ENCODE data around the gene ETFA. TPM values are rescaled to one million over a fixed set of nuclear protein-coding genes. Genes with fewer than 3 reads are reported as not detected.

ETFA gene
- total and polyA plus RNA-seq, 9 of the 15 experiments (the other 6 are each of a cell fraction or from before 2014, with no cell fraction given) = 130 to 543 (median 232) TPM

DNA sequence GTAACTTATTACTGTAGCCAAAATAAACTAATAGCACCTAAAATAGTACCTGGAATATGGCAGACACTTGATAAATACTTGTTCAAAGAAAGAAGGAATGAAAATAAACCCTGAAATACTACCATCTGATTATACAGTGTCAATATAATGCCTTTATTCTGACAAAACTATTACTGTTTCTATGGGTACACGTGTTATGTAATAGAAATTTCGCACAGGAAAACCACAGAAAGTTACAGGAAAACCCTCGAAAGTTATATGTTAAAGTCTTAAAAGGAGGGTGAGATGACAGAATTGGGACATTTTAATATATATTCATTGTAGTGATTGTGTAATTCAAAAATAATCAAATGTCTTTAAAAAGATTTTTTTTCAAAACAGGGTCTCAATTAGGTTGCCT, 28.8 kb downstream of the ETFA start:
- peak; percentile 35; the same call in 1 of the 2 replicates for TF ChIP-seq CEBPB (tag; IDR thresholded peaks at IDR 0.05)
- no peak for TF ChIP-seq RBM22 (IDR thresholded peaks at IDR 0.05; ENCODE audit: low read depth, low read length, poor library complexity, severe bottlenecking)
- no peak for TF ChIP-seq ZNF165 (CRISPR knock-in tag; IDR thresholded peaks at IDR 0.05; ENCODE audit: borderline replicate concordance)
- FAIRE-seq = no peak
- no TSS peak for BruUV-seq (replicated peaks)
- intact Hi-C loops (cut with micrococcal nuclease) = no loop called here
- Histone ChIP-seq H3K9ac (ENCODE audit: insufficient read depth in 1 of 2, low read depth in 2 of 2, low read length in 2 of 2) (no peak overlapping the region), H3K27ac (ENCODE audit: extremely low read depth, low read depth, low read length) (no peak overlapping the region), H2AFZ (ENCODE audit: low read depth, low read length) (no peak overlapping the region), H3K4me3 (no peak overlapping the region), H4K20me1 (replicated peaks; ENCODE audit: control insufficient read depth, insufficient read depth, low read length) (0 out of 2 replicates have a peak, but pooled peaks cover 2% of the 10 kb centered on the region), H3K9me1 (ENCODE audit: control insufficient read depth, insufficient read depth, low read length) (no peaks in the 10 kb centered on the region), H3K27me3 (ENCODE audit: control insufficient read depth in 2 of 2, insufficient read depth in 2 of 2, low read length in 2 of 2) (no peaks in the 10 kb centered on the region), H3K79me2 (ENCODE audit: control insufficient read depth, insufficient read depth, low read length) (no peaks in the 10 kb centered on the region), H3K4me2 (ENCODE audit: insufficient read depth, low read length) (no peak overlapping the region), H3K36me3 (ENCODE audit: control insufficient read depth, insufficient read depth, low read length) (peaks cover 87% of the 10 kb centered on the region), H3K9me3 (replicated peaks; ENCODE audit: control insufficient read depth, insufficient read depth, low read depth, low read length) (no peaks in the 10 kb centered on the region), H3K4me1 (replicated peaks in 1 of 2; ENCODE audit: control insufficient read depth in 2 of 2, insufficient read depth in 2 of 2, low read length in 2 of 2) (no peaks in the 10 kb centered on the region)
- no peak for DNase-seq (ENCODE audit: extremely low read depth in 1 of 4, low spot score in 3 of 4)
- CTCF ChIA-PET (ENCODE audit: low intra/inter-chr PET ratio) = no interaction called here
- in situ Hi-C loops (cut with MboI) = no loop called here
- POLR2A ChIA-PET = no interaction called here
- ATAC-seq = no peak
- 56% methylated on average over 3 of the region's 3 CpGs for WGBS (ENCODE audit: insufficient coverage, low coverage, missing lambda C conversion rate)

DNA sequence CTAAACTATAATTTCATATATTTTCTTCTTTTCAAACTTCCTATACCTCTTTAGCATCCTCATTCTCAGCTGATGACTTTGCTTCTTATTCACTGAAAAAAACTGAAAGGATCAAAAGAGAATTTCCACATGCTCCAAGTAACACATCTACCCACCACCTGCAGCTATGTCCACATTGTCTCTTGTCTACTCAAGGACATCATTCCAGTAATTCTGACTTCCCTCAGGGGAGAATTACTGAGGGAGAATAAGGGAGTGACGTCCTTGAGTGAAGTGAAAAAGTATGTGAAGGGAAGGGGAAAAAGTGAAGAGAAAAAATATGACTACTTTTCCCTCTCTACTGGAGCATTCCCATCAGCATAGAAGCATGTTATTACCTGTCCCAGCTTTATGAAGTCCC, 32.6 kb downstream of the ETFA start:
- in situ Hi-C loops (cut with MboI) (no loop called here), intact Hi-C loops (cut with micrococcal nuclease) (no loop called here)
- H2AFZ ChIP-seq (ENCODE audit: low read depth, low read length) = no peak overlapping the region
- H3K27ac ChIP-seq (ENCODE audit: extremely low read depth, low read depth, low read length) = no peak overlapping the region
- CTCF ChIA-PET (ENCODE audit: low intra/inter-chr PET ratio) = no interaction called here
- H3K27me3 ChIP-seq (ENCODE audit: control insufficient read depth in 2 of 2, insufficient read depth in 2 of 2, low read length in 2 of 2) = no peaks in the 10 kb centered on the region
- H3K9me3 ChIP-seq (replicated peaks; ENCODE audit: control insufficient read depth, insufficient read depth, low read depth, low read length) = no peaks in the 10 kb centered on the region
- no peaks in the 10 kb centered on the region for H3K4me1 ChIP-seq (replicated peaks in 1 of 2; ENCODE audit: control insufficient read depth in 2 of 2, insufficient read depth in 2 of 2, low read length in 2 of 2)
- POLR2A ChIA-PET = interaction anchor here (0.7 to 1.5 kb wide), 4 partner anchors 13 to 58 kb away, joined by 3 to 5 read pairs (median 3); partner anchors contain the start of gene ISL2
- H3K79me2 ChIP-seq (ENCODE audit: control insufficient read depth, insufficient read depth, low read length) = no peaks in the 10 kb centered on the region
- no peak overlapping the region for H3K4me2 ChIP-seq (ENCODE audit: insufficient read depth, low read length)
- ATAC-seq (no peak), DNase-seq (ENCODE audit: extremely low read depth in 1 of 4, low spot score in 3 of 4) (no peak), FAIRE-seq (no peak)
- H4K20me1 ChIP-seq (replicated peaks; ENCODE audit: control insufficient read depth, insufficient read depth, low read length) = no peaks in the 10 kb centered on the region
- peaks cover 81% of the 10 kb centered on the region for H3K36me3 ChIP-seq (ENCODE audit: control insufficient read depth, insufficient read depth, low read length)
- H3K4me3 ChIP-seq = no peak overlapping the region
- H3K9me1 ChIP-seq (ENCODE audit: control insufficient read depth, insufficient read depth, low read length) = no peaks in the 10 kb centered on the region
- 75% methylated on average over 1 of the region's 1 CpG for WGBS (ENCODE audit: insufficient coverage, low coverage, missing lambda C conversion rate)
- BruUV-seq (replicated peaks) = no TSS peak
- no peak overlapping the region for H3K9ac ChIP-seq (ENCODE audit: insufficient read depth in 1 of 2, low read depth in 2 of 2, low read length in 2 of 2)
- TF ChIP-seq RBM25 (IDR thresholded peaks at IDR 0.05; ENCODE audit: low read depth, low read length, severe bottlenecking) (no peak), TOE1 (IDR thresholded peaks at IDR 0.05; ENCODE audit: borderline replicate concordance) (no peak), TOE1 (CRISPR knock-in tag; IDR thresholded peaks at IDR 0.05; ENCODE audit: borderline replicate concordance, low read depth) (no peak), RB1 (IDR thresholded peaks at IDR 0.05; ENCODE audit: low read depth) (no peak), TARDBP (IDR thresholded peaks at IDR 0.05) (no peak), ZNF23 (CRISPR knock-in tag; IDR thresholded peaks at IDR 0.05) (no peak), SMC3 (conservative IDR thresholded peaks at IDR 0.05; ENCODE audit: insufficient read depth, low read depth, low read length) (no peak)
- TF ChIP-seq, protein P1, sequence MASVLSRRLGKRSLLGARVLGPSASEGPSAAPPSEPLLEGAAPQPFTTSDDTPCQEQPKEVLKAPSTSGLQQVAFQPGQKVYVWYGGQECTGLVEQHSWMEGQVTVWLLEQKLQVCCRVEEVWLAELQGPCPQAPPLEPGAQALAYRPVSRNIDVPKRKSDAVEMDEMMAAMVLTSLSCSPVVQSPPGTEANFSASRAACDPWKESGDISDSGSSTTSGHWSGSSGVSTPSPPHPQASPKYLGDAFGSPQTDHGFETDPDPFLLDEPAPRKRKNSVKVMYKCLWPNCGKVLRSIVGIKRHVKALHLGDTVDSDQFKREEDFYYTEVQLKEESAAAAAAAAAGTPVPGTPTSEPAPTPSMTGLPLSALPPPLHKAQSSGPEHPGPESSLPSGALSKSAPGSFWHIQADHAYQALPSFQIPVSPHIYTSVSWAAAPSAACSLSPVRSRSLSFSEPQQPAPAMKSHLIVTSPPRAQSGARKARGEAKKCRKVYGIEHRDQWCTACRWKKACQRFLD (CRISPR knock-in tag; IDR thresholded peaks at IDR 0.05) = no peak
- TF ChIP-seq, protein P2, sequence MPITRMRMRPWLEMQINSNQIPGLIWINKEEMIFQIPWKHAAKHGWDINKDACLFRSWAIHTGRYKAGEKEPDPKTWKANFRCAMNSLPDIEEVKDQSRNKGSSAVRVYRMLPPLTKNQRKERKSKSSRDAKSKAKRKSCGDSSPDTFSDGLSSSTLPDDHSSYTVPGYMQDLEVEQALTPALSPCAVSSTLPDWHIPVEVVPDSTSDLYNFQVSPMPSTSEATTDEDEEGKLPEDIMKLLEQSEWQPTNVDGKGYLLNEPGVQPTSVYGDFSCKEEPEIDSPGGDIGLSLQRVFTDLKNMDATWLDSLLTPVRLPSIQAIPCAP (CRISPR knock-in tag; IDR thresholded peaks at IDR 0.05; ENCODE audit: borderline replicate concordance) = no peak
